Activated T-cell treated with anti-CD3 and anti-CD28 coated beads, Interleukin-2, amount 50 U/mL, for 4 hours (primary cell): ENCODE measurements around the gene HPCAL4. TPM values are rescaled to one million over a fixed set of nuclear protein-coding genes. Genes with fewer than 3 reads are reported as not detected.

Source experiments
- ATAC-seq, 2 donors: fragments of 200-7000 bp; cut with Tn5 transposase; one replicate each; pipeline ENCODE4 v1.10.0; 2021
- DNase-seq: peaks from one replicate; pipeline ENCODE4 v3.0.0-alpha.2; 2020
- H3K27me3 Mint-ChIP-seq: one replicate; pipeline ENCODE4 v1.8.0; 2021; ENCODE audit warnings: low read depth, mixed read lengths
- H3K36me3 Mint-ChIP-seq: one replicate; pipeline ENCODE4 v1.8.0; 2022; ENCODE audit warnings: mixed read lengths; ENCODE audit not compliant: insufficient read depth
- H3K4me1 Mint-ChIP-seq: one replicate; pipeline ENCODE4 v1.8.0; 2021; ENCODE audit warnings: low read depth, mixed read lengths
- H3K4me3 Mint-ChIP-seq: one replicate; pipeline ENCODE4 v1.8.0; 2021; ENCODE audit warnings: mild to moderate bottlenecking, moderate library complexity, mixed read lengths
- H3K9me3 Mint-ChIP-seq: one replicate; pipeline ENCODE4 v1.8.0; 2021; ENCODE audit warnings: mixed read lengths
- total RNA-seq, 3 donors: library from RNA; stranded (reverse); gene quantifications; one replicate each; pipeline ENCODE4 v1.2.1, GENCODE V29; 2021

Gene HPCAL4
- total RNA-seq, 3 donors from 2014 or later = 0.05 to 0.38 (median 0.33) TPM

- H3K4me1 Mint-ChIP-seq = peaks cover 6% of the 10 kb centered on the region
- no peaks in the 10 kb centered on the region for H3K9me3 Mint-ChIP-seq
- no peak for ATAC-seq
- DNase-seq = no peak
- peaks cover 4% of the 10 kb centered on the region for H3K27me3 Mint-ChIP-seq
- no peak overlapping the region for H3K4me3 Mint-ChIP-seq
- no peaks in the 10 kb centered on the region for H3K36me3 Mint-ChIP-seq
Measured at GRCh38 chr1:39659110-39659509, 32.1 kb downstream of the HPCAL4 start.

GRCh38 chr1:39657923-39658485, 33.2 kb downstream of the HPCAL4 start:
- DNase-seq (peak; percentile 53), ATAC-seq (peak; percentile 74 to 77)
- Mint-ChIP-seq H3K36me3 (no peaks in the 10 kb centered on the region), H3K27me3 (peaks cover 4% of the 10 kb centered on the region), H3K9me3 (no peaks in the 10 kb centered on the region), H3K4me3 (no peak overlapping the region), H3K4me1 (peaks cover 9% of the 10 kb centered on the region)

GRCh38 chr1:39657402-39657801, 33.8 kb downstream of the HPCAL4 start:
- Mint-ChIP-seq H3K27me3 (peaks cover 4% of the 10 kb centered on the region), H3K9me3 (no peaks in the 10 kb centered on the region), H3K4me3 (no peak overlapping the region), H3K4me1 (peaks cover 9% of the 10 kb centered on the region), H3K36me3 (no peaks in the 10 kb centered on the region)
- DNase-seq (no peak), ATAC-seq (no peak)

GRCh38 chr1:39656391-39656790, 34.8 kb downstream of the HPCAL4 start:
- Mint-ChIP-seq H3K4me3 (no peak overlapping the region), H3K4me1 (peaks cover 9% of the 10 kb centered on the region), H3K36me3 (no peaks in the 10 kb centered on the region), H3K9me3 (no peaks in the 10 kb centered on the region), H3K27me3 (peaks cover 4% of the 10 kb centered on the region)
- no peak for DNase-seq
- ATAC-seq = no peak

- H3K4me3 Mint-ChIP-seq = no peak overlapping the region
- H3K9me3 Mint-ChIP-seq = no peaks in the 10 kb centered on the region
- DNase-seq (no peak), ATAC-seq (no peak)
- H3K4me1 Mint-ChIP-seq = peaks cover 9% of the 10 kb centered on the region
- H3K27me3 Mint-ChIP-seq = peaks cover 4% of the 10 kb centered on the region
- H3K36me3 Mint-ChIP-seq = no peaks in the 10 kb centered on the region
Measured at GRCh38 chr1:39655578-39656268, 35.5 kb downstream of the HPCAL4 start.

GRCh38 chr1:39654291-39654690, 36.9 kb downstream of the HPCAL4 start:
- no peaks in the 10 kb centered on the region for H3K36me3 Mint-ChIP-seq
- H3K9me3 Mint-ChIP-seq = no peaks in the 10 kb centered on the region
- no peak overlapping the region for H3K4me3 Mint-ChIP-seq
- peaks cover 9% of the 10 kb centered on the region for H3K4me1 Mint-ChIP-seq
- ATAC-seq (no peak), DNase-seq (no peak)
- H3K27me3 Mint-ChIP-seq = peaks cover 4% of the 10 kb centered on the region

- Mint-ChIP-seq H3K9me3 (no peaks in the 10 kb centered on the region), H3K27me3 (peaks cover 4% of the 10 kb centered on the region), H3K4me1 (peaks cover 9% of the 10 kb centered on the region), H3K4me3 (no peak overlapping the region), H3K36me3 (no peaks in the 10 kb centered on the region)
- ATAC-seq = peak; percentile 78
- DNase-seq = peak; percentile 69
Measured at GRCh38 chr1:39653546-39654031, 37.6 kb downstream of the HPCAL4 start.

- Mint-ChIP-seq H3K4me3 (no peak overlapping the region), H3K9me3 (no peaks in the 10 kb centered on the region), H3K36me3 (no peaks in the 10 kb centered on the region), H3K27me3 (peaks cover 4% of the 10 kb centered on the region), H3K4me1 (peaks cover 6% of the 10 kb centered on the region)
- DNase-seq (no peak), ATAC-seq (no peak)
Measured at GRCh38 chr1:39652554-39652953, 38.7 kb downstream of the HPCAL4 start.

- H3K4me3 Mint-ChIP-seq = no peak overlapping the region
- peaks cover 4% of the 10 kb centered on the region for H3K4me1 Mint-ChIP-seq
- DNase-seq = no peak
- no peaks in the 10 kb centered on the region for H3K36me3 Mint-ChIP-seq
- H3K27me3 Mint-ChIP-seq = peaks cover 4% of the 10 kb centered on the region
- no peak for ATAC-seq
- H3K9me3 Mint-ChIP-seq = no peaks in the 10 kb centered on the region
Measured at GRCh38 chr1:39652105-39652504, 39.1 kb downstream of the HPCAL4 start.

- Mint-ChIP-seq H3K36me3 (no peaks in the 10 kb centered on the region), H3K4me1 (peaks cover 3% of the 10 kb centered on the region), H3K9me3 (no peaks in the 10 kb centered on the region), H3K4me3 (no peak overlapping the region), H3K27me3 (peaks cover 4% of the 10 kb centered on the region)
- ATAC-seq (no peak), DNase-seq (no peak)
Measured at GRCh38 chr1:39650431-39650830, 40.8 kb downstream of the HPCAL4 start.

GRCh38 chr1:39649636-39650185, 41.5 kb downstream of the HPCAL4 start:
- Mint-ChIP-seq H3K4me3 (no peak overlapping the region), H3K4me1 (peaks cover 3% of the 10 kb centered on the region), H3K27me3 (peaks cover 4% of the 10 kb centered on the region), H3K9me3 (no peaks in the 10 kb centered on the region), H3K36me3 (no peaks in the 10 kb centered on the region)
- no peak for DNase-seq
- no peak for ATAC-seq

GRCh38 chr1:39648496-39648895, 42.7 kb downstream of the HPCAL4 start:
- no peaks in the 10 kb centered on the region for H3K36me3 Mint-ChIP-seq
- no peak for DNase-seq
- no peak overlapping the region for H3K4me3 Mint-ChIP-seq
- no peaks in the 10 kb centered on the region for H3K27me3 Mint-ChIP-seq
- H3K4me1 Mint-ChIP-seq = peaks cover 3% of the 10 kb centered on the region
- no peaks in the 10 kb centered on the region for H3K9me3 Mint-ChIP-seq
- no peak for ATAC-seq

GRCh38 chr1:39647247-39647646, 44.0 kb downstream of the HPCAL4 start:
- Mint-ChIP-seq H3K4me3 (no peak overlapping the region), H3K9me3 (no peaks in the 10 kb centered on the region), H3K27me3 (no peaks in the 10 kb centered on the region), H3K4me1 (no peaks in the 10 kb centered on the region), H3K36me3 (no peaks in the 10 kb centered on the region)
- no peak for ATAC-seq
- DNase-seq = no peak

- no peaks in the 10 kb centered on the region for H3K27me3 Mint-ChIP-seq
- H3K4me1 Mint-ChIP-seq = no peaks in the 10 kb centered on the region
- no peak for DNase-seq
Measured at GRCh38 chr1:39646232-39647081, 44.8 kb downstream of the HPCAL4 start.

More at GRCh38 chr1:39646232-39647081, 44.8 kb downstream of the HPCAL4 start:
- no peak for ATAC-seq
- Mint-ChIP-seq H3K9me3 (no peaks in the 10 kb centered on the region), H3K36me3 (no peaks in the 10 kb centered on the region), H3K4me3 (no peak overlapping the region)
